A549 treated with dexamethasone at 1 μM for 4 hours (cell line): ENCODE data around the gene VPS13A. TPM values are rescaled to one million over a fixed set of nuclear protein-coding genes. Genes with fewer than 3 reads are reported as not detected.

Experiments
- total RNA-seq: library from RNA; stranded (reverse); fragments of 200-300 nt; extraction: Qiagen RNA extraction; gene quantifications from 5 replicates; pipeline ENCODE4 v1.2.3, GENCODE V29; 2022

Gene VPS13A
- total RNA-seq = 6.0 to 11.4 TPM (median 9.8 TPM) in 5 replicates

GRCh38 chr9:77177143-77177893, at the start of gene VPS13A:
Gene VPS13A, plus strand, starts transcription at chr9:77177534. Its CDS starts 171 bp downstream, at chr9:77177705.

Other genes starting within 250 kb of the VPS13A start
- not detected in 5 replicates for gene FOXB2, start 157.9 kb upstream of the VPS13A start, total RNA-seq